HepG2 (cell line): ENCODE results near the gene VPS37D. TPM values are rescaled to one million over a fixed set of nuclear protein-coding genes. Genes with fewer than 3 reads are reported as not detected.

Experiments
- ATAC-seq: fragments of 200-7000 bp; cut with Tn5 transposase; 3 replicates; pipeline ENCODE4 v1.9.1; 2020; ENCODE audit warnings: mild to moderate bottlenecking, moderate library complexity
- BruUV-seq: library from RNA; stranded (reverse); fragments of 400-500 nt; replicated peaks from 2 replicates; lab custom pipeline; 2021; lab: Mats Ljungman, UMichigan
- CTCF ChIA-PET: fragments of 300-600 bp; formaldehyde crosslinking; extraction: SDS; loops from one replicate; lab custom pipeline; 2021; ENCODE audit warnings: low total read pairs, inconsistent platforms, low intra/inter-chr PET ratio; lab: Yijun Ruan, JAX
- POLR2A ChIA-PET: fragments of 350-600 bp; sonication (Branson Sonifier 250); formaldehyde crosslinking; loops from one replicate; lab custom pipeline; 2020; ENCODE audit warnings: antibody characterized with exemption, inconsistent platforms; lab: Yijun Ruan, JAX
- DNase-seq: peaks from one replicate; pipeline ENCODE4 v3.0.0-alpha.2; 2015; ENCODE audit warnings: low spot score
- FAIRE-seq: peaks from 3 replicates; lab custom pipeline; 2011; peaks lifted over from hg19 to GRCh38; lab: Jason Lieb, UNC
- H2AFZ ChIP-seq: one replicate; pipeline ENCODE4 v1.6.1; 2011; ENCODE audit warnings: low read length, inconsistent platforms
- H3K27ac ChIP-seq: fragments of 300-600 bp; 3 replicates; pipeline ENCODE4 v1.8.0; 2011; ENCODE audit warnings: mixed run types, mild to moderate bottlenecking, mixed read lengths, low read length, inconsistent platforms; ENCODE audit not compliant: insufficient read depth; ENCODE audit errors: extremely low read length
- H3K27me3 ChIP-seq, 2 experiments: fragments of 200-600 bp in 1 of 2; 2 replicates in 1 of 2; 3 replicates in 1 of 2; pipeline versions ENCODE4 v1.6.0 to v1.8.0; 2011; ENCODE audit warnings: low read length in 2 of 2, mild to moderate bottlenecking in 2 of 2, moderate library complexity in 2 of 2, inconsistent platforms in 1 of 2; ENCODE audit not compliant: insufficient read depth in 2 of 2, control insufficient read depth in 1 of 2
- H3K36me3 ChIP-seq, 2 experiments: fragments of 200-600 bp in 1 of 2; replicated peaks in 1 of 2; 2 replicates in 1 of 2; 3 replicates in 1 of 2; pipeline versions ENCODE4 v1.5.1 to v1.8.0; 2011; ENCODE audit warnings: low read length in 2 of 2, inconsistent platforms in 1 of 2; ENCODE audit not compliant: insufficient read depth in 2 of 2, control insufficient read depth in 1 of 2
- H3K4me1 ChIP-seq: 2 replicates; pipeline ENCODE4 v1.5.1; 2012; ENCODE audit warnings: low read length, inconsistent platforms; ENCODE audit not compliant: insufficient read depth
- H3K4me2 ChIP-seq: 2 replicates; pipeline ENCODE4 v1.6.0; 2011; ENCODE audit warnings: low read depth, low read length, inconsistent platforms
- H3K4me3 ChIP-seq, 3 experiments: fragments of 200-600 bp in 1 of 3; sonication (generic), shearing (Covaris generic) in 1 of 3; replicated peaks in 1 of 3; 2 replicates each; pipeline ENCODE4 v1.5.1; 2011 to 2016; ENCODE audit warnings: low read length in 3 of 3, inconsistent platforms in 2 of 3, low read depth in 2 of 3, mild to moderate bottlenecking in 2 of 3, control low read depth in 1 of 3, mixed read lengths in 1 of 3; ENCODE audit not compliant: insufficient read depth in 1 of 3
- H3K79me2 ChIP-seq: one replicate; pipeline ENCODE4 v1.6.1; 2011; ENCODE audit warnings: low read length, inconsistent platforms; ENCODE audit not compliant: insufficient read depth
- H3K9ac ChIP-seq: 2 replicates; pipeline ENCODE4 v1.6.0; 2011; ENCODE audit warnings: mild to moderate bottlenecking, low read depth, low read length, inconsistent platforms; ENCODE audit not compliant: insufficient read depth
- H3K9me3 ChIP-seq: 2 replicates; pipeline ENCODE4 v1.5.1; 2012; ENCODE audit warnings: mild to moderate bottlenecking, low read length
- H4K20me1 ChIP-seq: 2 replicates; pipeline ENCODE4 v1.6.0; 2011; ENCODE audit warnings: inconsistent platforms, mild to moderate bottlenecking, low read length, moderate library complexity; ENCODE audit not compliant: insufficient read depth
- BCLAF1 ChIP-seq: fragments of 450-650 bp; IDR thresholded peaks from 2 replicates; pipeline ENCODE4 v1.6.1; 2017; ENCODE audit warnings: mild to moderate bottlenecking
- CBFB ChIP-seq: sonication (generic); formaldehyde crosslinking; IDR thresholded peaks from 2 replicates; pipeline ENCODE4 v1.4.0; 2020; ENCODE audit warnings: missing genetic modification reagents
- GTF3A ChIP-seq: sonication (generic); formaldehyde crosslinking; conservative IDR thresholded peaks from 2 replicates; pipeline ENCODE4 v1.4.0; 2020; ENCODE audit warnings: mild to moderate bottlenecking, missing genetic modification reagents
- HMGA1 ChIP-seq: sonication (generic); formaldehyde crosslinking; conservative IDR thresholded peaks from 2 replicates; pipeline ENCODE4 v1.4.0; 2020; ENCODE audit warnings: missing genetic modification reagents
- NFIB ChIP-seq: sonication (generic); formaldehyde crosslinking; IDR thresholded peaks from 2 replicates; pipeline ENCODE4 v1.9.0; 2021; ENCODE audit warnings: missing genetic modification reagents, mild to moderate bottlenecking, borderline replicate concordance
- PRDM10 ChIP-seq: sonication (generic); formaldehyde crosslinking; IDR thresholded peaks from 2 replicates; pipeline ENCODE4 v1.4.0; 2020; ENCODE audit warnings: low read depth, missing genetic modification reagents
- RNF219 ChIP-seq: sonication (generic); formaldehyde crosslinking; IDR thresholded peaks from 2 replicates; pipeline ENCODE4 v1.5.0; 2020; ENCODE audit warnings: mild to moderate bottlenecking, missing genetic modification reagents
- RORA ChIP-seq: sonication (generic); formaldehyde crosslinking; IDR thresholded peaks from 2 replicates; pipeline ENCODE4 v1.5.0; 2020; ENCODE audit warnings: mild to moderate bottlenecking, missing genetic modification reagents, moderate library complexity
- ZNF282 ChIP-seq: fragments of 450-650 bp; IDR thresholded peaks from 2 replicates; pipeline ENCODE4 v1.6.1; 2018; ENCODE audit not compliant: partially characterized antibody
- ZNF446 ChIP-seq: sonication (generic); formaldehyde crosslinking; IDR thresholded peaks from 2 replicates; pipeline ENCODE4 v1.5.0; 2020; ENCODE audit warnings: mild to moderate bottlenecking, missing genetic modification reagents
- ZNF556 ChIP-seq: sonication (generic); formaldehyde crosslinking; IDR thresholded peaks from 2 replicates; pipeline ENCODE4 v1.4.0; 2020; ENCODE audit warnings: mild to moderate bottlenecking, missing genetic modification reagents, borderline replicate concordance
- WGBS: methylation state at CpG from one replicate; pipeline ENCODE4 v1.1.6; 2017; ENCODE audit warnings: low lambda C conversion rate; 5-methylcytosine and 5-hydroxymethylcytosine counted together
- in situ Hi-C: cut with HindIII; loops from 2 replicates; pipeline ENCODE4 v1.10.0; 2017; ENCODE audit warnings: low pct_unique_long_range_greater_than_20kb; ENCODE audit not compliant: extremely low pct_ligation_motif_present
- intact Hi-C: fragments of 100-400 bp; cut with micrococcal nuclease; formaldehyde crosslinking; loops from one replicate; pipeline ENCODE4 v1.10.0; 2022; ENCODE audit not compliant: unreplicated experiment
- polyA plus RNA-seq, 8 experiments: library from polyadenylated mRNA; depleted of rRNA in 3 of 8; stranded (reverse) in 7 of 8; unstranded in 1 of 8; fragments of >200 nt; fragmentation: Illumina TruSeq in 4 of 8; extraction: Trizol in 4 of 8; gene quantifications; 2 replicates each; pipeline versions ENCODE4 v1.2.1 to v1.2.3, GENCODE V29; 2011 to 2016; ENCODE audit warnings: low read depth in 4 of 8, missing spikeins in 1 of 8, mixed read lengths in 1 of 8; ENCODE audit not compliant: insufficient read depth in 1 of 8
- total RNA-seq, 5 experiments: library from RNA; depleted of rRNA; stranded (reverse); fragments of >200 nt; fragmentation: Illumina TruSeq; extraction: Trizol; gene quantifications; 2 replicates each; pipeline ENCODE4 v1.2.3, GENCODE V29; 2016; ENCODE audit warnings: low read depth in 1 of 5
- TF ChIP-seq, protein P1 (sequence below): IDR thresholded peaks from 2 replicates; pipeline ENCODE4 v1.6.1; 2016; ENCODE audit warnings: missing genetic modification reagents, missing compliant biosample characterization

The VPS37D gene
- total and polyA plus RNA-seq, 2 of the 13 experiments (the other 11 are each of a cell fraction or from before 2014, with no cell fraction given), result 3.8 to 6.3 TPM

DNA sequence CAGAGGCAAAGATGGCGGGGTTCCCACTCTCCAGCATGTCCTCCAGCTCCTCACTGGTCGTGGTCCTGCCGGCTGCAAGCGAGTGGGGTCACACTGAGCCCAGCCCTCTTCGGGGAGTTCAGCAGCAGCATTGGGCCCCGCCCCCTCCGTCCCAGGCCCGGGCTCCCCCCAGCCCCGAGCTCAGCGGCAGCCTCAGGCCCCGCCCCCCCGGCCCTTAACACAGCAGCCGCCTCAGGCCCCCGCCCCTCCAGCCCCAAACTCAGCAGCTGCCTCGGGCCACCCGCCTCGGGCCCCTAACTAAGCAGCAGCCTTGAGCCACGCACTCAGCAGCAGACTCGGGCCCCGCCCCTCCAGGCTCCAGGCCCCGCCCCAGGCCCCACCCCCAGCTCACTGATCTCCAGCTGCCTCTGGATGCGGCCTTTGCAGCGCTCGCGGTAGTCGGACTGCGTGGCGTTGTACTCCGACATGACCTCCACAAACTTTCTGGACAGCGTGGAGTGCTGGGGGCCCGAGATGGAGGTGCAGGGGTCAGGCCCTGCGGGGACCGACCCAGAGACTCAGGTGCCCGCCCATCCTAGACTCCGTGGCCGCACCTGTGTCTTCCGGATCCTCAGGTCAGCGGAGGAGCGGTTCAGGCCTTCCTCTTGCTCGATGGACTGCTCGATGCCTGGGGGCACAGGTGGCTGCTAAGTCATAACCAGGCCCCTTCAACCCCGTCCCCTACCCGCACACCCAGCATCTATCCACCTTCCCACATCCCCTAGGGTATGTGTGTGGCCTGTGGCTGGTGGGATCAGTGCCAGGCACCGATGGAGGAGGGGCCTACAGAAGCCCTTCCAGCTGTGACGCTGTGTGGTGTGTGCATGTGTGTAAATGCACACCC is 36.4 kb downstream of the VPS37D start:
- CTCF ChIA-PET, result no interaction called here
- 97% methylated on average over 19 of the region's 45 CpGs for WGBS
- intact Hi-C loops, result no loop called here

More for the DNA sequence above, 36.4 kb downstream of the VPS37D start:
- no peak for ATAC-seq
- no peaks in the 10 kb centered on the region for H3K9me3 ChIP-seq
- no peak overlapping the region for H3K4me2 ChIP-seq
- no peak for FAIRE-seq
- H3K79me2 ChIP-seq, result no peaks in the 10 kb centered on the region
- peaks cover 5% of the 10 kb centered on the region; the same call in 1 of the 2 replicates for H4K20me1 ChIP-seq
- in situ Hi-C loops, result no loop called here
- DNase-seq, result no peak
- H3K27ac ChIP-seq, result no peak overlapping the region
- H2AFZ ChIP-seq, result no peak overlapping the region
- H3K9ac ChIP-seq, result no peak overlapping the region
- H3K4me1 ChIP-seq, result peaks cover 14% of the 10 kb centered on the region
- BruUV-seq, result no TSS peak
- POLR2A ChIA-PET, result interaction anchor here (1.4 kb wide), 1 partner anchor 12 kb away, joined by 4 read pairs; no protein-coding TSS in a partner anchor
- H3K36me3 ChIP-seq, result peaks cover 6 to 7% of the 10 kb centered on the region in 2 experiments; a peak in 4 of 5 replicates
- TF ChIP-seq BCLAF1 (no peak), ZNF446 (CRISPR knock-in tag) (no peak), HMGA1 (CRISPR knock-in tag) (no peak), RORA (CRISPR knock-in tag) (no peak), ZNF556 (no peak), RNF219 (no peak), GTF3A (CRISPR knock-in tag) (no peak), NFIB (no peak), CBFB (no peak), PRDM10 (CRISPR knock-in tag) (no peak), ZNF282 (no peak)
- TF ChIP-seq, protein P1, sequence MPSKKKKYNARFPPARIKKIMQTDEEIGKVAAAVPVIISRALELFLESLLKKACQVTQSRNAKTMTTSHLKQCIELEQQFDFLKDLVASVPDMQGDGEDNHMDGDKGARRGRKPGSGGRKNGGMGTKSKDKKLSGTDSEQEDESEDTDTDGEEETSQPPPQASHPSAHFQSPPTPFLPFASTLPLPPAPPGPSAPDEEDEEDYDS (CRISPR knock-in tag), result no peak
- H3K27me3 ChIP-seq, result no peaks in the 10 kb centered on the region
- H3K4me3 ChIP-seq, result no peak overlapping the region
